HepG2 (cell line): ENCODE measurements around the gene STX1B. TPM values are rescaled to one million over a fixed set of nuclear protein-coding genes. Genes with fewer than 3 reads are reported as not detected.

Experiments used
- AGO1 ChIP-seq: fragments of 200-400 bp; formaldehyde crosslinking; IDR thresholded peaks from 2 replicates; pipeline ENCODE4 v1.6.1; 2017; ENCODE audit warnings: mild to moderate bottlenecking, low read depth, low read length, moderate library complexity; ENCODE audit not compliant: poor library complexity, severe bottlenecking
- GFI1 ChIP-seq: sonication (generic); formaldehyde crosslinking; IDR thresholded peaks from 2 replicates; pipeline ENCODE4 v1.5.0; 2020; ENCODE audit warnings: missing genetic modification reagents, mild to moderate bottlenecking, borderline replicate concordance
- HIVEP1 ChIP-seq: sonication (generic); formaldehyde crosslinking; IDR thresholded peaks from 2 replicates; pipeline ENCODE4 v1.4.0; 2020; ENCODE audit warnings: mild to moderate bottlenecking, missing genetic modification reagents
- IRX3 ChIP-seq: sonication (generic); formaldehyde crosslinking; IDR thresholded peaks from 2 replicates; pipeline ENCODE4 v1.8.1; 2023; ENCODE audit warnings: mild to moderate bottlenecking, low read depth, missing genetic modification reagents, borderline replicate concordance
- NFIB ChIP-seq: sonication (generic); formaldehyde crosslinking; IDR thresholded peaks from 2 replicates; pipeline ENCODE4 v1.9.0; 2021; ENCODE audit warnings: missing genetic modification reagents, mild to moderate bottlenecking, borderline replicate concordance
- POLR2AphosphoS5 ChIP-seq: IDR thresholded peaks from 2 replicates; pipeline ENCODE4 v1.6.1; 2012; ENCODE audit warnings: low read depth, low read length
- RBAK ChIP-seq: sonication (generic); formaldehyde crosslinking; IDR thresholded peaks from 2 replicates; pipeline ENCODE4 v1.5.1; 2020; ENCODE audit warnings: mild to moderate bottlenecking, missing genetic modification reagents
- YEATS4 ChIP-seq: sonication (generic); formaldehyde crosslinking; IDR thresholded peaks from 2 replicates; pipeline ENCODE4 v1.4.0; 2020; ENCODE audit warnings: missing genetic modification reagents, borderline replicate concordance
- ZFP41 ChIP-seq: sonication (generic); formaldehyde crosslinking; IDR thresholded peaks from 2 replicates; pipeline ENCODE4 v1.4.0; 2020; ENCODE audit warnings: mild to moderate bottlenecking, missing genetic modification reagents, borderline replicate concordance
- ZMYM3 ChIP-seq: sonication (generic); formaldehyde crosslinking; IDR thresholded peaks from 2 replicates; pipeline ENCODE4 v1.5.1; 2020; ENCODE audit warnings: mild to moderate bottlenecking, missing genetic modification reagents
- ZMYM4 ChIP-seq: sonication (generic); formaldehyde crosslinking; IDR thresholded peaks from 2 replicates; pipeline ENCODE4 v1.8.1; 2023; ENCODE audit warnings: mild to moderate bottlenecking, missing genetic modification reagents
- ZNF138 ChIP-seq: sonication (generic); formaldehyde crosslinking; IDR thresholded peaks from 2 replicates; pipeline ENCODE4 v1.5.0; 2020; ENCODE audit warnings: mild to moderate bottlenecking, low read depth, missing genetic modification reagents
- ZNF230 ChIP-seq: sonication (generic); formaldehyde crosslinking; IDR thresholded peaks from 2 replicates; pipeline ENCODE4 v1.4.0; 2020; ENCODE audit warnings: mild to moderate bottlenecking, missing genetic modification reagents
- ZNF260 ChIP-seq: sonication (generic); formaldehyde crosslinking; IDR thresholded peaks from 2 replicates; pipeline ENCODE4 v1.4.0; 2020; ENCODE audit warnings: missing genetic modification reagents, low read depth, mild to moderate bottlenecking, borderline replicate concordance
- ZNF430 ChIP-seq: sonication (generic); formaldehyde crosslinking; IDR thresholded peaks from 2 replicates; pipeline ENCODE4 v1.9.0; 2021; ENCODE audit warnings: mild to moderate bottlenecking, missing genetic modification reagents
- ZNF496 ChIP-seq: sonication (generic); formaldehyde crosslinking; IDR thresholded peaks from 2 replicates; pipeline ENCODE4 v1.8.1; 2023; ENCODE audit warnings: mild to moderate bottlenecking, moderate library complexity, missing genetic modification reagents; ENCODE audit not compliant: insufficient replicate concordance
- ZNF570 ChIP-seq: sonication (generic); formaldehyde crosslinking; IDR thresholded peaks from 2 replicates; pipeline ENCODE4 v1.4.0; 2020; ENCODE audit warnings: mild to moderate bottlenecking, missing genetic modification reagents, borderline replicate concordance
- ZNF792 ChIP-seq: IDR thresholded peaks from 2 replicates; pipeline ENCODE4 v1.6.1; 2016
- polyA plus RNA-seq, 8 experiments: library from polyadenylated mRNA; depleted of rRNA in 3 of 8; stranded (reverse) in 7 of 8; unstranded in 1 of 8; fragments of >200 nt; fragmentation: Illumina TruSeq in 4 of 8; extraction: Trizol in 4 of 8; gene quantifications; 2 replicates each; pipeline versions ENCODE4 v1.2.1 to v1.2.3, GENCODE V29; 2011 to 2016; ENCODE audit warnings: low read depth in 4 of 8, missing spikeins in 1 of 8, mixed read lengths in 1 of 8; ENCODE audit not compliant: insufficient read depth in 1 of 8
- total RNA-seq, 5 experiments: library from RNA; depleted of rRNA; stranded (reverse); fragments of >200 nt; fragmentation: Illumina TruSeq; extraction: Trizol; gene quantifications; 2 replicates each; pipeline ENCODE4 v1.2.3, GENCODE V29; 2016; ENCODE audit warnings: low read depth in 1 of 5
- TF ChIP-seq, protein P1 (sequence below): sonication (generic); formaldehyde crosslinking; IDR thresholded peaks from 2 replicates; pipeline ENCODE4 v1.4.0; 2020; ENCODE audit warnings: missing genetic modification reagents
- TF ChIP-seq, protein P2 (sequence below): sonication (generic); formaldehyde crosslinking; IDR thresholded peaks from 2 replicates; pipeline ENCODE4 v1.5.1; 2020; ENCODE audit warnings: missing genetic modification reagents, mild to moderate bottlenecking, borderline replicate concordance
- TF ChIP-seq, protein P3 (sequence below): sonication (generic); formaldehyde crosslinking; IDR thresholded peaks from 2 replicates; pipeline ENCODE4 v1.4.0; 2020; ENCODE audit warnings: missing genetic modification reagents, borderline replicate concordance
- TF ChIP-seq, protein P4 (sequence below): sonication (generic); formaldehyde crosslinking; IDR thresholded peaks from 2 replicates; pipeline ENCODE4 v1.5.0; 2020; ENCODE audit warnings: mild to moderate bottlenecking, missing genetic modification reagents

Gene STX1B
- total and polyA plus RNA-seq, 2 of the 13 experiments (the other 11 are each of a cell fraction or from before 2014, with no cell fraction given), result 2.1 to 3.0 TPM

DNA sequence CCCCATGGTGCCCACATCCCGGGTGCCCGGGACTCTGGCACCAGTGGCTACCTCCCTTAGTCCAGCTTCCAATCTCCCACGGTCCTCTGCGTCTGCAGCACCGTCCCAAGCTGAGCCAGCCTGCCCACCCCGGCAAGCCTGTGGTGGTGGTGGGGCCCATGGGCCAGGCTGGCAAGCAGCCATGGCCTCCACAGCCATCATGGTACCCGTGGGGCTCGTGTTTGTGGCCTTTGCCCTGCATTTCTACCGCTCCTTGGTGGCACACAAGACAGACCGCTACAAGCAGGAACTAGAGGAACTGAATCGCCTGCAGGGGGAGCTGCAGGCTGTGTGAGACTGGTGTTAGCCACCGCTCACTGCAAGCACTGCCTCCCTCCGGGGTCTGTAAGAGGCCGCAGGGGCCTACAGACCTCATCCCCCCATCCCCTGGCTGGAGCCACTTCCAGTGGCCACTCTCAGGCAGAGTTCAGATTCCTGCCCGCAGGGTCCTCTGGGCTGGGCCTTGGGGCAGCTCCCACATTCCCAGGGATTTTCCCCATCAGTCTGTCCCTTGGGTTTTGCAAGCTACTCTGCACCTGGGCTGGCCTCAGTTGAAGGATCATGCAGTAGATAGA is 56.8 kb downstream of the STX1B start (continued):
- TF ChIP-seq, protein P1, sequence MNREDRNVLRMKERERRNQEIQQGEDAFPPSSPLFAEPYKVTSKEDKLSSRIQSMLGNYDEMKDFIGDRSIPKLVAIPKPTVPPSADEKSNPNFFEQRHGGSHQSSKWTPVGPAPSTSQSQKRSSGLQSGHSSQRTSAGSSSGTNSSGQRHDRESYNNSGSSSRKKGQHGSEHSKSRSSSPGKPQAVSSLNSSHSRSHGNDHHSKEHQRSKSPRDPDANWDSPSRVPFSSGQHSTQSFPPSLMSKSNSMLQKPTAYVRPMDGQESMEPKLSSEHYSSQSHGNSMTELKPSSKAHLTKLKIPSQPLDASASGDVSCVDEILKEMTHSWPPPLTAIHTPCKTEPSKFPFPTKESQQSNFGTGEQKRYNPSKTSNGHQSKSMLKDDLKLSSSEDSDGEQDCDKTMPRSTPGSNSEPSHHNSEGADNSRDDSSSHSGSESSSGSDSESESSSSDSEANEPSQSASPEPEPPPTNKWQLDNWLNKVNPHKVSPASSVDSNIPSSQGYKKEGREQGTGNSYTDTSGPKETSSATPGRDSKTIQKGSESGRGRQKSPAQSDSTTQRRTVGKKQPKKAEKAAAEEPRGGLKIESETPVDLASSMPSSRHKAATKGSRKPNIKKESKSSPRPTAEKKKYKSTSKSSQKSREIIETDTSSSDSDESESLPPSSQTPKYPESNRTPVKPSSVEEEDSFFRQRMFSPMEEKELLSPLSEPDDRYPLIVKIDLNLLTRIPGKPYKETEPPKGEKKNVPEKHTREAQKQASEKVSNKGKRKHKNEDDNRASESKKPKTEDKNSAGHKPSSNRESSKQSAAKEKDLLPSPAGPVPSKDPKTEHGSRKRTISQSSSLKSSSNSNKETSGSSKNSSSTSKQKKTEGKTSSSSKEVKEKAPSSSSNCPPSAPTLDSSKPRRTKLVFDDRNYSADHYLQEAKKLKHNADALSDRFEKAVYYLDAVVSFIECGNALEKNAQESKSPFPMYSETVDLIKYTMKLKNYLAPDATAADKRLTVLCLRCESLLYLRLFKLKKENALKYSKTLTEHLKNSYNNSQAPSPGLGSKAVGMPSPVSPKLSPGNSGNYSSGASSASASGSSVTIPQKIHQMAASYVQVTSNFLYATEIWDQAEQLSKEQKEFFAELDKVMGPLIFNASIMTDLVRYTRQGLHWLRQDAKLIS, result no peak
- TF ChIP-seq, protein P2, sequence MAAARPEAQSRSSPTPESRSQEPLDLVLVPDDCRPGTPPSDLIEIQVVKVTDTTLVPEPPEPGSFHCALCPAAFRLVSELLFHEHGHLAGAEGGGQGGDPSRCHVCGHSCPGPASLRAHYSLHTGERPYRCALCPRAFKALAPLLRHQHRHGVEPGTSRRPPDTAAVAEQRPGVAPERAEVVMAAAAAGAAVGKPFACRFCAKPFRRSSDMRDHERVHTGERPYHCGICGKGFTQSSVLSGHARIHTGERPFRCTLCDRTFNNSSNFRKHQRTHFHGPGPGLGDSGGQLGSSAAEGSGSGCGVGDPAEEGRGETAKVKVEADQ, result 0 out of 2 replicates have a peak, but pooled peaks have one; percentile 54
- TF ChIP-seq ZFP41 (no peak), YEATS4 (CRISPR knock-in tag) (no peak), ZNF570 (CRISPR knock-in tag) (no peak), ZMYM3 (CRISPR knock-in tag) (peak; percentile 67; the same call in 1 of the 2 replicates), ZNF430 (CRISPR knock-in tag) (no peak), ZNF230 (CRISPR knock-in tag) (no peak), ZNF260 (CRISPR knock-in tag) (no peak), RBAK (CRISPR knock-in tag) (no peak; the same call in 1 of the 2 replicates), NFIB (CRISPR knock-in tag) (no peak), ZNF496 (CRISPR knock-in tag) (no peak), AGO1 (peak; percentile 81), ZNF792 (CRISPR knock-in tag) (no peak), HIVEP1 (peak; percentile 57; the same call in 1 of the 2 replicates), GFI1 (CRISPR knock-in tag) (no peak), ZMYM4 (CRISPR knock-in tag) (peak; percentile 25; the same call in 1 of the 2 replicates), POLR2AphosphoS5 (no peak), ZNF138 (no peak), IRX3 (CRISPR knock-in tag) (no peak; the same call in 1 of the 2 replicates)
- TF ChIP-seq, protein P3, sequence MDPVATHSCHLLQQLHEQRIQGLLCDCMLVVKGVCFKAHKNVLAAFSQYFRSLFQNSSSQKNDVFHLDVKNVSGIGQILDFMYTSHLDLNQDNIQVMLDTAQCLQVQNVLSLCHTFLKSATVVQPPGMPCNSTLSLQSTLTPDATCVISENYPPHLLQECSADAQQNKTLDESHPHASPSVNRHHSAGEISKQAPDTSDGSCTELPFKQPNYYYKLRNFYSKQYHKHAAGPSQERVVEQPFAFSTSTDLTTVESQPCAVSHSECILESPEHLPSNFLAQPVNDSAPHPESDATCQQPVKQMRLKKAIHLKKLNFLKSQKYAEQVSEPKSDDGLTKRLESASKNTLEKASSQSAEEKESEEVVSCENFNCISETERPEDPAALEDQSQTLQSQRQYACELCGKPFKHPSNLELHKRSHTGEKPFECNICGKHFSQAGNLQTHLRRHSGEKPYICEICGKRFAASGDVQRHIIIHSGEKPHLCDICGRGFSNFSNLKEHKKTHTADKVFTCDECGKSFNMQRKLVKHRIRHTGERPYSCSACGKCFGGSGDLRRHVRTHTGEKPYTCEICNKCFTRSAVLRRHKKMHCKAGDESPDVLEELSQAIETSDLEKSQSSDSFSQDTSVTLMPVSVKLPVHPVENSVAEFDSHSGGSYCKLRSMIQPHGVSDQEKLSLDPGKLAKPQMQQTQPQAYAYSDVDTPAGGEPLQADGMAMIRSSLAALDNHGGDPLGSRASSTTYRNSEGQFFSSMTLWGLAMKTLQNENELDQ, result no peak
- TF ChIP-seq, protein P4, sequence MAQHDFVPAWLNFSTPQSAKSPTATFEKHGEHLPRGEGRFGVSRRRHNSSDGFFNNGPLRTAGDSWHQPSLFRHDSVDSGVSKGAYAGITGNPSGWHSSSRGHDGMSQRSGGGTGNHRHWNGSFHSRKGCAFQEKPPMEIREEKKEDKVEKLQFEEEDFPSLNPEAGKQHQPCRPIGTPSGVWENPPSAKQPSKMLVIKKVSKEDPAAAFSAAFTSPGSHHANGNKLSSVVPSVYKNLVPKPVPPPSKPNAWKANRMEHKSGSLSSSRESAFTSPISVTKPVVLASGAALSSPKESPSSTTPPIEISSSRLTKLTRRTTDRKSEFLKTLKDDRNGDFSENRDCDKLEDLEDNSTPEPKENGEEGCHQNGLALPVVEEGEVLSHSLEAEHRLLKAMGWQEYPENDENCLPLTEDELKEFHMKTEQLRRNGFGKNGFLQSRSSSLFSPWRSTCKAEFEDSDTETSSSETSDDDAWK, result no peak
